IMR-90 (cell line): ENCODE data around the gene ADD1. TPM values are rescaled to one million over a fixed set of nuclear protein-coding genes. Genes with fewer than 3 reads are reported as not detected.

ENCODE experiments used
- ATAC-seq: fragments of 200-7000 bp; cut with Tn5 transposase; 2 replicates; pipeline ENCODE4 v1.9.1; 2020; ENCODE audit warnings: low read depth, mild to moderate bottlenecking, moderate library complexity
- BruUV-seq: library from RNA; stranded (reverse); fragments of 400-500 nt; replicated peaks from 2 replicates; lab custom pipeline; 2021; lab: Mats Ljungman, UMichigan
- CTCF ChIA-PET: fragments of 300-600 bp; formaldehyde crosslinking; extraction: SDS; loops from one replicate; lab custom pipeline; 2021; ENCODE audit warnings: antibody characterized with exemption; lab: Yijun Ruan, JAX
- POLR2A ChIA-PET: fragments of 300-600 bp; sonication (Branson Sonifier 250); formaldehyde crosslinking; loops from one replicate; lab custom pipeline; 2022; ENCODE audit warnings: antibody characterized with exemption; ENCODE audit not compliant: unreplicated experiment; lab: Charles Lee
- DNase-seq: peaks from one replicate; pipeline ENCODE4 v3.0.0; 2013
- H2AFZ ChIP-seq: replicated peaks from 2 replicates; pipeline ENCODE3; 2013; ENCODE audit warnings: low read length, mild to moderate bottlenecking; ENCODE audit not compliant: poor library complexity
- H2AK5ac ChIP-seq: 2 replicates; pipeline ENCODE4 v1.6.1; 2013; ENCODE audit warnings: low read depth, low read length, inconsistent platforms
- H2AK9ac ChIP-seq: replicated peaks from 2 replicates; pipeline ENCODE3; 2013; ENCODE audit warnings: mild to moderate bottlenecking, low read depth, low read length, moderate library complexity; ENCODE audit not compliant: poor library complexity
- H2BK120ac ChIP-seq: 2 replicates; pipeline ENCODE4 v1.6.1; 2013; ENCODE audit warnings: low read depth, low read length, inconsistent platforms
- H2BK15ac ChIP-seq: 3 replicates; pipeline ENCODE4 v1.6.1; 2013; ENCODE audit warnings: low read depth, low read length, inconsistent platforms
- H2BK20ac ChIP-seq: 2 replicates; pipeline ENCODE4 v1.6.1; 2013; ENCODE audit warnings: low read depth, mild to moderate bottlenecking, inconsistent platforms, low read length, moderate library complexity
- H2BK5ac ChIP-seq: 2 replicates; pipeline ENCODE4 v1.6.1; 2013; ENCODE audit warnings: mild to moderate bottlenecking, low read depth, low read length, inconsistent platforms; ENCODE audit not compliant: poor library complexity, severe bottlenecking
- H3K14ac ChIP-seq: replicated peaks from 2 replicates; pipeline ENCODE4 v1.6.1; 2013; ENCODE audit warnings: low read depth, low read length, inconsistent platforms
- H3K18ac ChIP-seq: 2 replicates; pipeline ENCODE4 v1.6.1; 2013; ENCODE audit warnings: low read depth, low read length, control low read depth
- H3K23ac ChIP-seq: 2 replicates; pipeline ENCODE4 v1.6.1; 2013; ENCODE audit warnings: low read depth, low read length, inconsistent platforms
- H3K27ac ChIP-seq: 2 replicates; pipeline ENCODE4 v1.5.1; 2013; ENCODE audit warnings: mild to moderate bottlenecking, control low read depth, low read length; ENCODE audit not compliant: insufficient read depth
- H3K27me3 ChIP-seq: 2 replicates; pipeline ENCODE4 v1.6.1; 2013; ENCODE audit warnings: low read length; ENCODE audit not compliant: control insufficient read depth, insufficient read depth
- H3K36me3 ChIP-seq: 2 replicates; pipeline ENCODE4 v1.6.1; 2013; ENCODE audit warnings: low read length, mixed read lengths; ENCODE audit not compliant: control insufficient read depth, insufficient read depth
- H3K4ac ChIP-seq: 2 replicates; pipeline ENCODE4 v1.6.1; 2013; ENCODE audit warnings: low read depth, low read length, inconsistent platforms
- H3K4me1 ChIP-seq: 2 replicates; pipeline ENCODE4 v1.6.1; 2013; ENCODE audit warnings: low read length, mixed read lengths; ENCODE audit not compliant: control insufficient read depth, insufficient read depth
- H3K4me2 ChIP-seq: 2 replicates; pipeline ENCODE4 v1.6.1; 2013; ENCODE audit warnings: low read depth, mild to moderate bottlenecking, control low read depth, low read length, moderate library complexity
- H3K4me3 ChIP-seq: 2 replicates; pipeline ENCODE4 v1.5.1; 2013; ENCODE audit warnings: low read depth, mild to moderate bottlenecking, control low read depth, low read length, moderate library complexity; ENCODE audit not compliant: insufficient read depth
- H3K56ac ChIP-seq: 2 replicates; pipeline ENCODE4 v1.6.1; 2013; ENCODE audit warnings: low read length, inconsistent platforms; ENCODE audit not compliant: insufficient read depth; ENCODE audit errors: extremely low read depth
- H3K79me1 ChIP-seq, 2 experiments: 2 replicates each; pipeline ENCODE4 v1.6.1; 2013; ENCODE audit warnings: low read length in 2 of 2, inconsistent platforms in 1 of 2, low read depth in 1 of 2
- H3K9ac ChIP-seq: 2 replicates; pipeline ENCODE4 v1.6.1; 2013; ENCODE audit warnings: low read depth, low read length, control low read depth
- H3K9me1 ChIP-seq: 2 replicates; pipeline ENCODE4 v1.6.1; 2013; ENCODE audit warnings: low read length, inconsistent platforms; ENCODE audit not compliant: insufficient read depth
- H3K9me3 ChIP-seq: 2 replicates; pipeline ENCODE4 v1.6.1; 2013; ENCODE audit warnings: low read length; ENCODE audit not compliant: control insufficient read depth, insufficient read depth
- H4K20me1 ChIP-seq: 2 replicates; pipeline ENCODE4 v1.6.1; 2013; ENCODE audit warnings: low read length, inconsistent platforms; ENCODE audit not compliant: insufficient read depth
- H4K5ac ChIP-seq: 2 replicates; pipeline ENCODE4 v1.6.1; 2013; ENCODE audit warnings: mild to moderate bottlenecking, low read depth, low read length, control low read depth
- H4K8ac ChIP-seq, 2 experiments: 2 replicates each; pipeline ENCODE4 v1.6.1; 2013; ENCODE audit warnings: low read depth in 2 of 2, low read length in 2 of 2, control low read depth in 1 of 2, inconsistent platforms in 1 of 2
- H4K91ac ChIP-seq: 2 replicates; pipeline ENCODE4 v1.6.1; 2013; ENCODE audit warnings: low read depth, low read length, inconsistent platforms; ENCODE audit not compliant: insufficient read depth
- BHLHE40 ChIP-seq: fragments of 150-350 bp; IDR thresholded peaks from 2 replicates; pipeline ENCODE4 v1.6.1; 2016; ENCODE audit warnings: mild to moderate bottlenecking, low read depth, low read length
- CEBPB ChIP-seq: IDR thresholded peaks from 2 replicates; pipeline ENCODE4 v1.6.1; 2012; ENCODE audit warnings: low read depth, low read length, improper control_type of control experiment
- CHD1 ChIP-seq: IDR thresholded peaks from 2 replicates; pipeline ENCODE4 v1.6.1; 2012; ENCODE audit warnings: low read depth, low read length, improper control_type of control experiment
- FOS ChIP-seq: fragments of 150-350 bp; IDR thresholded peaks from 2 replicates; pipeline ENCODE4 v1.6.1; 2016; ENCODE audit warnings: low read depth, low read length
- MAFK ChIP-seq: IDR thresholded peaks from 2 replicates; pipeline ENCODE4 v1.6.1; 2012; ENCODE audit warnings: low read depth, low read length, improper control_type of control experiment
- MAZ ChIP-seq: IDR thresholded peaks from 2 replicates; pipeline ENCODE4 v1.6.1; 2012; ENCODE audit warnings: low read depth, mild to moderate bottlenecking, low read length, improper control_type of control experiment, moderate library complexity, borderline replicate concordance
- MXI1 ChIP-seq: IDR thresholded peaks from 2 replicates; pipeline ENCODE4 v1.6.1; 2012; ENCODE audit warnings: low read depth, mild to moderate bottlenecking, low read length, moderate library complexity, borderline replicate concordance
- NFE2L2 ChIP-seq: fragments of 150-350 bp; IDR thresholded peaks from 2 replicates; pipeline ENCODE4 v1.6.1; 2016; ENCODE audit warnings: low read depth, mild to moderate bottlenecking, low read length
- POLR2A ChIP-seq: IDR thresholded peaks from 2 replicates; pipeline ENCODE4 v1.6.1; 2012; ENCODE audit warnings: mild to moderate bottlenecking, low read depth, low read length
- RAD21 ChIP-seq: IDR thresholded peaks from 2 replicates; pipeline ENCODE4 v1.6.1; 2012; ENCODE audit warnings: low read length, improper control_type of control experiment
- RCOR1 ChIP-seq: IDR thresholded peaks from 2 replicates; pipeline ENCODE4 v1.6.1; 2012; ENCODE audit warnings: mild to moderate bottlenecking, low read length, improper control_type of control experiment; ENCODE audit not compliant: insufficient replicate concordance
- RFX5 ChIP-seq: IDR thresholded peaks from 2 replicates; pipeline ENCODE4 v1.8.0; 2012; ENCODE audit warnings: low read depth, mild to moderate bottlenecking, low read length, moderate library complexity
- SMC3 ChIP-seq: fragments of 150-350 bp; IDR thresholded peaks from 2 replicates; pipeline ENCODE4 v1.6.1; 2016; ENCODE audit warnings: low read depth, mild to moderate bottlenecking, antibody characterized with exemption, low read length, moderate library complexity
- WGBS, 2 experiments: methylation state at CpG; one replicate each; pipeline versions ENCODE4 v1.1.5 to v1.1.7; 2013; ENCODE audit warnings: missing lambda C conversion rate in 2 of 2; ENCODE audit not compliant: insufficient read length in 1 of 2; ENCODE audit errors: extremely low coverage in 2 of 2; 5-methylcytosine and 5-hydroxymethylcytosine counted together
- dilution Hi-C: fragments of 300-500 bp; cut with HindIII; formaldehyde crosslinking; loops from one replicate; pipeline ENCODE4 v1.14.3; 2018; ENCODE audit warnings: low sequenced_read_pairs; ENCODE audit not compliant: unreplicated experiment
- in situ Hi-C: fragments of 300-500 bp; cut with MboI; formaldehyde crosslinking; loops from 3 replicates; pipeline ENCODE4 v1.14.3; 2019; ENCODE audit warnings: low sequenced_read_pairs, inconsistent platforms, mixed read lengths
- intact Hi-C: fragments of 100-400 bp; cut with micrococcal nuclease; formaldehyde crosslinking; loops from 2 replicates; pipeline ENCODE4 v1.10.0; 2022
- polyA plus RNA-seq, 3 experiments: library from polyadenylated mRNA; depleted of rRNA; stranded (reverse); fragments of >200 nt; gene quantifications; 2 replicates each; pipeline ENCODE4 v1.2.3, GENCODE V29; 2012; ENCODE audit warnings: low replicate concordance in 1 of 3
- total RNA-seq: library from RNA; depleted of rRNA; stranded (reverse); fragments of >200 nt; gene quantifications from 2 replicates; pipeline ENCODE4 v1.2.3, GENCODE V29; 2012
- TF ChIP-seq, protein P1 (sequence below): conservative IDR thresholded peaks from 2 replicates; pipeline ENCODE4 v1.5.1; 2012; ENCODE audit warnings: mild to moderate bottlenecking, low read depth, low read length, improper control_type of control experiment
- TF ChIP-seq, protein P2 (sequence below): fragments of 150-350 bp; IDR thresholded peaks from 2 replicates; pipeline ENCODE4 v1.6.1; 2017; ENCODE audit warnings: mild to moderate bottlenecking, antibody characterized with exemption, low read length, low read depth
- TF ChIP-seq, protein P3 (sequence below): fragments of 150-350 bp; IDR thresholded peaks from 2 replicates; pipeline ENCODE4 v1.6.1; 2016; ENCODE audit warnings: low read depth, mild to moderate bottlenecking, low read length, moderate library complexity, borderline replicate concordance

Gene ADD1
- total and polyA plus RNA-seq, 2 of the 4 experiments (the other 2 are of a cell fraction) = 122 to 215 TPM

GRCh38 chr4:2847302-2847871 is 3.7 kb downstream of the ADD1 start:
- H2AK5ac ChIP-seq = no peak overlapping the region

More at GRCh38 chr4:2847302-2847871, 3.7 kb downstream of the ADD1 start:
- H2AFZ ChIP-seq = no peak overlapping the region
- no peaks in the 10 kb centered on the region for H3K27me3 ChIP-seq
- ChIA-PET CTCF (no interaction called here), POLR2A (no interaction called here)
- no TSS peak for BruUV-seq
- DNase-seq (no peak), ATAC-seq (no peak)
- H3K9ac ChIP-seq = no peak overlapping the region
- no peak overlapping the region for H2BK15ac ChIP-seq
- H3K36me3 ChIP-seq = no peaks in the 10 kb centered on the region
- H2BK20ac ChIP-seq = no peak overlapping the region; the same call in 1 of the 2 replicates
- intact Hi-C loops = no loop called here
- H3K23ac ChIP-seq = no peak overlapping the region
- no peak overlapping the region for H4K91ac ChIP-seq
- H4K20me1 ChIP-seq = peaks cover 74% of the 10 kb centered on the region
- H3K56ac ChIP-seq = no peak overlapping the region
- peaks cover 14% of the 10 kb centered on the region for H3K4me1 ChIP-seq
- no peak overlapping the region for H3K4ac ChIP-seq
- in situ Hi-C loops = no loop called here
- H2BK120ac ChIP-seq = no peak overlapping the region
- H3K9me1 ChIP-seq = peaks cover 5% of the 10 kb centered on the region
- dilution Hi-C loops = no loop called here
- H3K27ac ChIP-seq = no peak overlapping the region
- H3K18ac ChIP-seq = no peak overlapping the region
- H4K5ac ChIP-seq = no peak overlapping the region
- TF ChIP-seq BHLHE40 (no peak), POLR2A (no peak), RCOR1 (no peak), CHD1 (no peak), FOS (no peak), MAZ (no peak), RFX5 (no peak), RAD21 (no peak), CEBPB (no peak), MXI1 (no peak), SMC3 (no peak), NFE2L2 (no peak), MAFK (no peak)
- TF ChIP-seq, protein P1, sequence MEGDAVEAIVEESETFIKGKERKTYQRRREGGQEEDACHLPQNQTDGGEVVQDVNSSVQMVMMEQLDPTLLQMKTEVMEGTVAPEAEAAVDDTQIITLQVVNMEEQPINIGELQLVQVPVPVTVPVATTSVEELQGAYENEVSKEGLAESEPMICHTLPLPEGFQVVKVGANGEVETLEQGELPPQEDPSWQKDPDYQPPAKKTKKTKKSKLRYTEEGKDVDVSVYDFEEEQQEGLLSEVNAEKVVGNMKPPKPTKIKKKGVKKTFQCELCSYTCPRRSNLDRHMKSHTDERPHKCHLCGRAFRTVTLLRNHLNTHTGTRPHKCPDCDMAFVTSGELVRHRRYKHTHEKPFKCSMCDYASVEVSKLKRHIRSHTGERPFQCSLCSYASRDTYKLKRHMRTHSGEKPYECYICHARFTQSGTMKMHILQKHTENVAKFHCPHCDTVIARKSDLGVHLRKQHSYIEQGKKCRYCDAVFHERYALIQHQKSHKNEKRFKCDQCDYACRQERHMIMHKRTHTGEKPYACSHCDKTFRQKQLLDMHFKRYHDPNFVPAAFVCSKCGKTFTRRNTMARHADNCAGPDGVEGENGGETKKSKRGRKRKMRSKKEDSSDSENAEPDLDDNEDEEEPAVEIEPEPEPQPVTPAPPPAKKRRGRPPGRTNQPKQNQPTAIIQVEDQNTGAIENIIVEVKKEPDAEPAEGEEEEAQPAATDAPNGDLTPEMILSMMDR = no peak
- TF ChIP-seq, protein P2, sequence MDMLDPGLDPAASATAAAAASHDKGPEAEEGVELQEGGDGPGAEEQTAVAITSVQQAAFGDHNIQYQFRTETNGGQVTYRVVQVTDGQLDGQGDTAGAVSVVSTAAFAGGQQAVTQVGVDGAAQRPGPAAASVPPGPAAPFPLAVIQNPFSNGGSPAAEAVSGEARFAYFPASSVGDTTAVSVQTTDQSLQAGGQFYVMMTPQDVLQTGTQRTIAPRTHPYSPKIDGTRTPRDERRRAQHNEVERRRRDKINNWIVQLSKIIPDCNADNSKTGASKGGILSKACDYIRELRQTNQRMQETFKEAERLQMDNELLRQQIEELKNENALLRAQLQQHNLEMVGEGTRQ = no peak
- TF ChIP-seq, protein P3, sequence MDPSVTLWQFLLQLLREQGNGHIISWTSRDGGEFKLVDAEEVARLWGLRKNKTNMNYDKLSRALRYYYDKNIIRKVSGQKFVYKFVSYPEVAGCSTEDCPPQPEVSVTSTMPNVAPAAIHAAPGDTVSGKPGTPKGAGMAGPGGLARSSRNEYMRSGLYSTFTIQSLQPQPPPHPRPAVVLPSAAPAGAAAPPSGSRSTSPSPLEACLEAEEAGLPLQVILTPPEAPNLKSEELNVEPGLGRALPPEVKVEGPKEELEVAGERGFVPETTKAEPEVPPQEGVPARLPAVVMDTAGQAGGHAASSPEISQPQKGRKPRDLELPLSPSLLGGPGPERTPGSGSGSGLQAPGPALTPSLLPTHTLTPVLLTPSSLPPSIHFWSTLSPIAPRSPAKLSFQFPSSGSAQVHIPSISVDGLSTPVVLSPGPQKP = no peak
- H4K8ac ChIP-seq = 0 out of 4 replicates have a peak overlapping the region, but pooled peaks of 1 of the 2 experiments have one; percentile 15
- peaks cover 7 to 49% of the 10 kb centered on the region in 2 experiments for H3K79me1 ChIP-seq
- H3K4me2 ChIP-seq = no peak overlapping the region
- no peak overlapping the region for H2BK5ac ChIP-seq
- WGBS, 2 experiments = 80% methylated on average over 1 of the region's 11 CpGs; no CpG with 5 or more reads in 1 of the 2 experiments
- no peak overlapping the region for H3K14ac ChIP-seq
- no peaks in the 10 kb centered on the region for H3K9me3 ChIP-seq
- no peak overlapping the region for H2AK9ac ChIP-seq
- H3K4me3 ChIP-seq = no peak overlapping the region
